GM10266 (cell line): Measurements from ENCODE around the gene SLC28A1.

Source experiments
- DNase-seq: peaks from one replicate; pipeline ENCODE4 v3.0.0; 2012; ENCODE audit errors: extremely low spot score
- TF ChIP-seq, protein P1 (sequence below): IDR thresholded peaks from 2 replicates; pipeline ENCODE4 v1.5.1; 2012; ENCODE audit warnings: mild to moderate bottlenecking, low read depth; ENCODE audit not compliant: control insufficient read depth, insufficient read depth; ENCODE audit errors: missing control alignments

SLC28A1 gene

DNA sequence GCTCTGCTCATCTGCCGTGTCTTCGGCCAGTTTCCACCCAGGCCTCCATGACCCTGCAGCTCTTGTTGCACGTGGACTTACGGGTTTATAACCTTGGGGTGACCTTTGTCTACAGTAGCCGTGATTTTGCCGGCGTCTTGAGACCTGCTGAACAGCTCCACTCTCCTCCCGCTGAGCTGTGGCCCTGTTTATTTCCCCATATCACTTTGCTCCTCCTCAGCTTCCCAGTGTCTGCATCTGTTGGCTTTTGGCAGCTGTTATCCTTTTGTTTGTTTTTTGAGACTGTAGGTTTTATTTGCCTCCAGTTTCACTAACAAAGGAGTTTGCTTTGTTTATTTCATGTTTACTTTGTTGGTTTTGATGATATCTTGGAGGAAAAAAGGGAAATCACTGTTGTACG, 29.3 kb upstream of the SLC28A1 start:
- no peak for DNase-seq
- TF ChIP-seq, protein P1, sequence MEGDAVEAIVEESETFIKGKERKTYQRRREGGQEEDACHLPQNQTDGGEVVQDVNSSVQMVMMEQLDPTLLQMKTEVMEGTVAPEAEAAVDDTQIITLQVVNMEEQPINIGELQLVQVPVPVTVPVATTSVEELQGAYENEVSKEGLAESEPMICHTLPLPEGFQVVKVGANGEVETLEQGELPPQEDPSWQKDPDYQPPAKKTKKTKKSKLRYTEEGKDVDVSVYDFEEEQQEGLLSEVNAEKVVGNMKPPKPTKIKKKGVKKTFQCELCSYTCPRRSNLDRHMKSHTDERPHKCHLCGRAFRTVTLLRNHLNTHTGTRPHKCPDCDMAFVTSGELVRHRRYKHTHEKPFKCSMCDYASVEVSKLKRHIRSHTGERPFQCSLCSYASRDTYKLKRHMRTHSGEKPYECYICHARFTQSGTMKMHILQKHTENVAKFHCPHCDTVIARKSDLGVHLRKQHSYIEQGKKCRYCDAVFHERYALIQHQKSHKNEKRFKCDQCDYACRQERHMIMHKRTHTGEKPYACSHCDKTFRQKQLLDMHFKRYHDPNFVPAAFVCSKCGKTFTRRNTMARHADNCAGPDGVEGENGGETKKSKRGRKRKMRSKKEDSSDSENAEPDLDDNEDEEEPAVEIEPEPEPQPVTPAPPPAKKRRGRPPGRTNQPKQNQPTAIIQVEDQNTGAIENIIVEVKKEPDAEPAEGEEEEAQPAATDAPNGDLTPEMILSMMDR: no peak

GRCh38 chr15:84855765-84856164, 28.7 kb upstream of the SLC28A1 start:
- TF ChIP-seq, protein P1: no peak
- no peak for DNase-seq

- no peak for DNase-seq
- TF ChIP-seq, protein P1: no peak
Observed at GRCh38 chr15:84856731-84857417, 27.6 kb upstream of the SLC28A1 start.

- DNase-seq: no peak
- TF ChIP-seq, protein P1: no peak
Observed at GRCh38 chr15:84857418-84858004, 27.0 kb upstream of the SLC28A1 start.

GRCh38 chr15:84858231-84858630, 26.2 kb upstream of the SLC28A1 start:
- TF ChIP-seq, protein P1: no peak
- DNase-seq: no peak

DNA sequence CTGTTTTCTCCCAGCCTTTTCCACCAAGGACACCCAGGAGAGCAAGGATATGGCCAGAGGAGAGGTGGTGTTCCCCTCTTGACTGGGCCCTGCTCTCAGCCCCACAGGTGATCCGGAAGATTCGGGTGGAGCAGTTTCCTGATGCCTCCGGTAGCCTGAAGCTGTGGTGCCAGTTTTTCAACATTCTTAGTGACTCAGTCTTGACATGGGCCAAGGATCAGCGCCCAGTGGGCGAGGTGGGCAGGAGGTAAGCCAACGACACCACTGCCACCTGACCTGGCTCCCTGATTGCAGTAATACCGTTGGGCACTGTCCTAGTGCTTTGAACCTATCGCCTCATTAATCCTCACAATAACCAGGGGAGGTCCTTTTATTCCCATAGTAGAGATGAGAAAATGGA, 25.3 kb upstream of the SLC28A1 start:
- no peak for DNase-seq
- TF ChIP-seq, protein P1: no peak

- TF ChIP-seq, protein P1: no peak
- DNase-seq: no peak
Observed at GRCh38 chr15:84859651-84860050, 24.8 kb upstream of the SLC28A1 start.
